Stimulated activated CD8-positive, alpha-beta memory T cell treated with anti-CD3 and anti-CD28 coated beads, Interleukin-12 subunit alpha, Interleukin-12 subunit beta, amount 100 ng/mL, for 24 hours (primary cell): ENCODE results near the gene MB.

Experiments
- DNase-seq: peaks from one replicate; pipeline ENCODE4 v3.0.0-alpha.2; 2020; ENCODE audit errors: extremely low read depth

The MB gene

DNA sequence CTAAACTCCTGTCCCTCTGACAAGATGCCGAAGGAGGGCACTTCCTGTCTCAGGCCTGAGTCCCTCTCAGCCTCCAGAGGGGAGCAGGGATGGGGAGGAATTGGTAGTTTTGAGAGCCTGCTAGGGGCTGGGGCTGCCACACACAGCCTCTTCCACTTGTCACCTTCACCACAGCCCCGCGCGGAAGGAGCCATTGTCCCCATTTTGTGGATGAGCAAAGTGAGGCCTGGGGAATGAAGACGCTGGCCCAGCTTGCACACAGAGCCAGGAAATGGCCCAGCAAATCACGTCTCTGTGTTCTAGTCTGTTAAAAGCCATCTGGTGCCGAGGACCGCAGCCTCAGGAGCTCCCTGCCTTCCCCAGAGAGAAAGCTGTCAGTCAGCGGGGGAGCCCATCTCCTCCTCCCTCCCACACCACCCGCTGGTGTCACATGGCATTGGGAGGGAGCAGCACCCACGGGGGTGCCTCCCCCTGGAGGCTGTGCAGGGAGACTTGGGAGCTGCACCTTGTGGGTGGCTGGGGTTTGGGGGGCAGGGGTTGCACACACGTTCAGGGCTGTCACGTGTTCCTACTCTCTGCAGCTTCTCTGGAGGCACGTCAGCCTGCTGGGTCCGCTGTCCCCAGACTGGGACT is 41.9 kb downstream of the MB start:
- no peak for DNase-seq

DNA sequence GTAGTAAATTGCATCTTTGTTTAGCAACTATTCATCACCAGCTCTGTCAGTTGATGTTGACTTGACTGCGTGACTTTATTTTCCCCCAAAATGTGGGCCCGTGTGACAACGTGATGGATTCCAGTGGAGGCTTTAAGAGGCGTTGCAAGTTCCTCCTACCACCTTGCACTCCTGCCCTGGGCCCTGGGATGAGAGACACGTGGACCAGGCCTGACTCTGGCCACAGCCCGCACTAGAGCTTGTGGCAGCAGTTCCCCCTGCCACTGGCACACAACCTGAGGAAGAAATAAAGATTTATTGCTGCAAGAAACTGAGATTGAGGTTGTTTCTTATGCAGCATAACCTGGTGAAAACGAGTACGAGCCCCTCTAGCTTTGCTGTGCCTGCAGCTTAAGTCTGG is 44.6 kb downstream of the MB start:
- no peak for DNase-seq

DNA sequence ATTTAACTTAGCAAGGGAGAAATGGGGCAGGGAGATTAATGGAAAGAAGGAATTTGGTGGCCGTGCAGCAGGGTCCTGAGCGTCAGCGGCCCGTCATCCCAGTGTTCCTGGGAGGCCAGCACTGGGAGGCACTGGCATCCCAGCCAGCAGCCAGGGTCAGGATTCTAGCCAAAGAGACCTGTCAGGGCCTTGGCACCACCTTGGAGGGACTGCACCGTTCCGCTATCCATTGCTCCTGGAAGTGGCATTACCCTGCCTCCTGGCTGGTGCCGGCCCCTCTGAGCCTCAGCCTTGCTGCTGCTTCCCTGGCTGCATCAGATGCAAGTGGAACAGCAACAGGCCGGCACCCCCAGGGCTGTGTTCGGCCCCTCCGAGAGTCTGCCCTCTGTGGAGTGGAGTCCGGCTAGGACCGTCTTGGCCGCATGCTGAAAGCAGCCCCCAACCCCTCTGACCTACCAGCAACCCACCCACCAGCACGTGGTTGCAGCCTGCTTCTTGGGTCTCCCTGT is 46.4 kb downstream of the MB start:
- DNase-seq, result no peak

DNA sequence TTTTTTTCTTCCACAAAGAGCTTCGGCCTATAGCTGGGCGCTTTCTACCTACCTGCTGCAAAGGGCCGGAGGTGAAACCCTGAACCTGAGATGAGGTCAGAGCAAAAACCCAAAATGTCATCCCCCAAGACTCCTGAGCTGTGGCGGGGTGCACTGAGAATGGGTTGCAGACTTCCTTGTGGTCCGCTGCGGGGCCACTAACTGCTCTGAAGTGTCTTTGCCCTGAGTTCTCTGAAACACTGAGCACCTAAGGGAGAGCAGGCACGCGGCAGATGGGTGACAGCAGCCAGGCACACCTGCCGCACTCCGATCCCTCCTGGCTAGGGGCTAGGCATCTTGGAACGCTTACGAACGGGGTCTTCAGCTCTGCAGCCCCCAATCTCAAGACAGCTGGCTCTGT is 47.2 kb downstream of the MB start:
- DNase-seq, result no peak

DNA sequence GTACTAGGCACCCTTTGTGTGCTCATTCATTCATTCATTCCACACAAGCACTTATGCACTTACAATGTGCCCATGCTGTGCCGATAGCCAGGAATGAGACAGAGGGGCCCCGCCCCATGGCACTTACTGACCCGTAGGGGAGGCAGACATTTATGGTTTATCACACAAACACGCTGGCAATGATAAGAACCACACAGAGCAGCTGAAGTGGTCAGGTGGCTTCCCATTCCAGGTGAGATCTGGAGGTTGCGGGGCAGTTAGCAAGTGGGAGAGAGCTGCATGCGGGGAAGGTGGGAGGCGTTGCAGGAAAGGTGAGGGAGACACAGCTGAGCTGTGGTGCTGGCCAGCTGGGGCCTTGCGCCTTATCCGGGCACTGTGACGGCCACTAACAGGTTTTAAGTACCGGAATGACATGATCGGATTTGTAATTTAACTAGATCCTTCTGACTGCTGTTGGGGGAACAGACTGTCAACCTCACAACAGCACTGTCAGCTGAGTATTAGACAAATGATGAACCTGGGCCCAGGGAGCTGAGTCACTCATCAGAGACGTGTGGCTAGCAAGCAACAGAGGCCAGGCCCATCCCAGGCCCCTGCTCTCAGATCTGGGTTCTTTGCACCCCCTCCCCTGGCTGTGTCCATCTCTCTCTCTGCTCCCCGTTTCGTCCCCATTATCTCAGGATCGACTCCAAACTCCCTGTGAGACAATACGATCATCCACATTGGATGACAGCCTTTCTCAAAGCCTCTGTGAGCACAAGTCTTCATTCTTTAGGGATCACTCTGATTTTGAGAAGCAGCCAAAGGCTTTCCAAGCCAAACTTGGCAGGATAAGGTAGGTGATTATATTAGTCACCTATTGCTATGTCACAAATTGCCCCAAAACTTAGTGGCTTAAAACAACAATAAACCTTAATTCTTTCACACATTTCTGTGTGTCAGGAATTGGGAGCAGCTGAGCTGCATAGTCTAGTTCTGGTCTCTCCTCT is 48.1 kb downstream of the MB start:
- DNase-seq, result no peak

DNA sequence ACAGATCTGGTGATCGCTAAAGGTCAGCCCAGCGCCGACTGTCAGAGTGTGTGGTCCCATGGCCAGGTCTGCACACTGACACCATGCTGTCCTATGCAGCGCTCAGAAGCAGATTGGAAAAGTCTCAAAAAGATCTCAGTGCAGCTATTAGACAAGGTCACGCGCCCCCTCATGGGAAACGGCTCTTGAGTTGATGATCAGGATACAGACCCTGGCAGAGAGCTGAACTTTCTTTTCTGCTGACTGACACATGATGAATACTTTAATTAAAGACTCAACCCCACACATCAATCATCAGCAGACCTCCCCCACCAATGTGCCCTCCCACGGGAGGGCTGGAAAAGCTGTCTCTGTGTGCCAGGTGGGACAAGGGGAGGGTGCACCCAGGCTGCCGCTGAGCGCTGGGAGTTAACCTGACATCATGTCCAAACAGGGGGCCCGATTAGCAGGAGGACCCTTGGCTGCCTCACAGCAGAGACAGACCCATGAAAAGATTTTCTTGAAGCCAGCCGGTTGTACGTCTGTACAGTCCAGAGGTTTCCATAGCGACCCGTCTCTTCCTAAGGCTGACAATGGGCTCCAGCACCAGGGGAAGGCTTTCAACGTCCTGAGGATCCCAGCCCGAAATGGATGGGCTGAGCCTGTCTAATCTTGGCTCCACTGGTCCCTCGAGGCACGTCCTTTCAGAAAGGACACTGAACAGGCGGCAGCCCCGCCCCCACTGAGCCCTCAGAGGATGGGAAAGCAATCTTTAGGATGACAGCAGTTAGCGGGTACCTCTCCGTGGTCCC is 49.6 kb downstream of the MB start:
- no peak for DNase-seq

- DNase-seq, result no peak
Observed at GRCh38 chr22:35564975-35565867, 51.9 kb downstream of the MB start.

- no peak for DNase-seq
Observed at GRCh38 chr22:35563211-35563610, 53.9 kb downstream of the MB start.

DNA sequence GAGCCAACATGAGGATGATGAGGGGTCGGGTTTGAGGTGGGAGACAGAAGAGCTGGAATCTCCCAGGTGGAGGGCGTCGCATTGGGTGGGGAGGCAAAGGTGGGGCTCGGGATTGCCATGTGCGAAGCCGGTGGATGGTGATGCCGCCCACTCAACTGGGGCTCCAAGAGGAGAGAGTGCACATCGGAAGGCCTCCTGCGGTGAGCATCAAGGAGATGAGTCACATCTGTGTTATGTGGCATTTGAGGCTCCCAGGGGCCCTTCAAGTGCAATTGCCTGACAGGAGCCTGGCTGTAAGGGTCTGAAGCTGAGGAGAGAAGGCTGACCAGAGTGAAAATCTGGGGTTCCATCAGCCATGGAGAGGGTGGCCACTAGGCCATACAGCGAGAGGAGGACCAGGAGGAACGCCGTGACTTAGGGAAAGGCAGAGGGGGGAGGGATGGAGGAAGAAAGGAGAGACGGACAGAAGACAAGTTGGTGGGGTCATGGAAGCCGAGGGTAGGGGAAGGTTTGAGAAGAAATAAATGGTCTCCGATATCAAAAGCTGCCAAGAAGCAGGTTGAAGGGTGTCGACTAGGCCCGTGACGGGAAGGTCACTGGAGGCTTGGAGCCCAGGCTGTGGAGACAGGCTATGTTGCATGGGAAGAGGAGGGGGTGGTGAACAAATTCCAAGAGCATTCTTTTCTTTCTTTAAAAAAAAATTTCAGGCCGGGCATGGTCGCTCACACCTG is 55.2 kb downstream of the MB start:
- no peak for DNase-seq

DNA sequence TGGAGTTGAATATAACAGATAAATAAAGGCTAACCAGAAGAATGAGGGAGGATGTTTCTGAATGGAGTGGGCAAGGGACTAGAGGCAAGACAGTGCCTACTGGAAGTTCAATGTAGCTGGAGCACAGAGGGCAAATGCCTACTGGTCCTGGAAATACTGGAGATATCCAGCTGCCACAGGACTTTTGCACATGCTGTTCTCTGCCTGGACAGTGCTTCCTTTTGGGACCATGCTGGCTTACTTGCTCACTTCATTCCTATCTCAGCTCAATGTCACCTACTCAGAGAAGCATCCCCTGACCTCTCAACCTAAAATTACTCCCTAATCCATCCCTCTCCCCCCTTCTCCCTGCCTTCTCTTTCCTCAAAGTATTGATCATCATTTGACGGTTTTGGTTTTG is 56.3 kb downstream of the MB start:
- no peak for DNase-seq

GRCh38 chr22:35560366-35560765 is 56.8 kb downstream of the MB start:
- DNase-seq, result no peak

DNA sequence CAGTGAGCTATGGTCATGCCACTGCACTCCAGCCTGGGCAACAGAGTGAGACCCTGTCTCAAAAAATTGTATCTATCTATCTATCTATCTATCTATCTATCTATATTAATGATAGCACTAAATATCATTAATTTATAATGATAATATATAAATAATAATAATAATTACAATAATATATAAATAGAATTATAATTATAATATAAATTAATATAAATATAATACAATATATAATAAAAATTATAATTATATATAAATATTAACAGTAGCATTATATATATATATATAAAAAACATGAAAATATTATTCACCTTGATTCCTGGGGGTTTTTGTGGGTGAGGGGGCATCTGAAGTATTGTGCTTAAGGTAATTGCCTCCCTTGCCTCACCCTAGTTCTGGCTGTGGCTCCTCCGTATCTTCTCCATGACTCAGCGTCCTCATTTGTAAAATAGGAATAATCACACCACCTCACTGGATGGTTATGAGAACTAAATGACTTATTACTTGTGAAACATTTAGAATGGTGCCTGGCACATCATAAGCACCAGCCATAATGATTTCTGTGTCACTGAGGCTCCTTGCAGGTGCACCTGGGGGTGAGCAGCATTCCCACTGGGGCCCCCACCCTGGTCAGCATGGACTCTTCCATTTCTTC is 57.6 kb downstream of the MB start:
- DNase-seq, result no peak

GRCh38 chr22:35558719-35559118 is 58.4 kb downstream of the MB start:
- no peak for DNase-seq

- no peak for DNase-seq
Observed at GRCh38 chr22:35558031-35558430, 59.1 kb downstream of the MB start.
